Measurements from ENCODE around the gene TAPT1.

Gene TAPT1

GRCh38 chr4:16237715-16238114 lies 11.4 kb upstream of the TAPT1 start:
- Histone ChIP-seq H2AFZ (ENCODE audit: low read length) (no peak overlapping the region), H3K9me3 (ENCODE audit: low read length) (no peaks in the 10 kb centered on the region), H3K79me2 (ENCODE audit: insufficient read depth, low read length) (no peaks in the 10 kb centered on the region), H3K9ac (ENCODE audit: low read length) (no peak overlapping the region), H3K4me3 (ENCODE audit: low read depth, low read length, poor library complexity, severe bottlenecking) (no peak overlapping the region), H3K4me2 (ENCODE audit: low read length) (no peak overlapping the region), H3K36me3 (ENCODE audit: insufficient read depth, low read length) (no peaks in the 10 kb centered on the region), H3K27me3 (ENCODE audit: insufficient read depth, low read length) (no peaks in the 10 kb centered on the region), H3K27ac (ENCODE audit: low read depth, low read length, poor library complexity, severe bottlenecking) (no peak overlapping the region), H4K20me1 (ENCODE audit: insufficient read depth, low read length) (no peaks in the 10 kb centered on the region), H3K9me2 (ENCODE audit: low read depth, low read length) (no peaks in the 10 kb centered on the region), H3F3A (ENCODE audit: insufficient read depth, low read length) (no peaks in the 10 kb centered on the region), H3K4me1 (ENCODE audit: insufficient read depth, low read length, severe bottlenecking) (peaks cover 9% of the 10 kb centered on the region)
- no peak for TF ChIP-seq CTCF (IDR thresholded peaks at IDR 0.05; ENCODE audit: low read length)
- no peak for TF ChIP-seq EZH2 (IDR thresholded peaks at IDR 0.05; ENCODE audit: borderline replicate concordance, low read length)

- Histone ChIP-seq H3K36me3 (ENCODE audit: insufficient read depth, low read length) (no peaks in the 10 kb centered on the region), H4K20me1 (ENCODE audit: insufficient read depth, low read length) (no peaks in the 10 kb centered on the region), H3K4me1 (ENCODE audit: insufficient read depth, low read length, severe bottlenecking) (peaks cover 9% of the 10 kb centered on the region), H3K4me2 (ENCODE audit: low read length) (no peak overlapping the region), H3K27ac (ENCODE audit: low read depth, low read length, poor library complexity, severe bottlenecking) (no peak overlapping the region), H3K9ac (ENCODE audit: low read length) (no peak overlapping the region), H3K27me3 (ENCODE audit: insufficient read depth, low read length) (no peaks in the 10 kb centered on the region), H3K4me3 (ENCODE audit: low read depth, low read length, poor library complexity, severe bottlenecking) (no peak overlapping the region), H3K9me3 (ENCODE audit: low read length) (no peaks in the 10 kb centered on the region), H2AFZ (ENCODE audit: low read length) (no peak overlapping the region), H3F3A (ENCODE audit: insufficient read depth, low read length) (no peaks in the 10 kb centered on the region), H3K79me2 (ENCODE audit: insufficient read depth, low read length) (no peaks in the 10 kb centered on the region), H3K9me2 (ENCODE audit: low read depth, low read length) (no peaks in the 10 kb centered on the region)
- TF ChIP-seq CTCF (IDR thresholded peaks at IDR 0.05; ENCODE audit: low read length) (no peak), EZH2 (IDR thresholded peaks at IDR 0.05; ENCODE audit: borderline replicate concordance, low read length) (no peak)
These were observed 10.2 kb upstream of the TAPT1 start for GRCh38 chr4:16236402-16237023.

GRCh38 chr4:16235209-16235608 lies 8.9 kb upstream of the TAPT1 start:
- no peaks in the 10 kb centered on the region for H3K36me3 ChIP-seq (ENCODE audit: insufficient read depth, low read length)
- H3K4me2 ChIP-seq (ENCODE audit: low read length), result no peak overlapping the region
- no peaks in the 10 kb centered on the region for H3K9me2 ChIP-seq (ENCODE audit: low read depth, low read length)
- H3K9ac ChIP-seq (ENCODE audit: low read length), result no peak overlapping the region
- no peak overlapping the region for H3K4me3 ChIP-seq (ENCODE audit: low read depth, low read length, poor library complexity, severe bottlenecking)
- no peaks in the 10 kb centered on the region for H3K27me3 ChIP-seq (ENCODE audit: insufficient read depth, low read length)
- no peak overlapping the region for H2AFZ ChIP-seq (ENCODE audit: low read length)
- TF ChIP-seq CTCF (IDR thresholded peaks at IDR 0.05; ENCODE audit: low read length) (no peak), EZH2 (IDR thresholded peaks at IDR 0.05; ENCODE audit: borderline replicate concordance, low read length) (no peak)
- H3K79me2 ChIP-seq (ENCODE audit: insufficient read depth, low read length), result no peaks in the 10 kb centered on the region
- H3F3A ChIP-seq (ENCODE audit: insufficient read depth, low read length), result no peaks in the 10 kb centered on the region
- H3K9me3 ChIP-seq (ENCODE audit: low read length), result no peaks in the 10 kb centered on the region
- no peaks in the 10 kb centered on the region for H4K20me1 ChIP-seq (ENCODE audit: insufficient read depth, low read length)
- peaks cover 9% of the 10 kb centered on the region for H3K4me1 ChIP-seq (ENCODE audit: insufficient read depth, low read length, severe bottlenecking)
- H3K27ac ChIP-seq (ENCODE audit: low read depth, low read length, poor library complexity, severe bottlenecking), result no peak overlapping the region

All from OCI-LY1 (cell line).